MCF 10A (cell line): ENCODE results near the gene ZMYM4. TPM values are rescaled to one million over a fixed set of nuclear protein-coding genes. Genes with fewer than 3 reads are reported as not detected.
A peak's percentile ranks its signal among the peaks of the same experiment; 100 is the strongest.

ENCODE experiments used
- BruUV-seq: library from RNA; stranded (reverse); fragments of 400-500 nt; replicated peaks from 2 replicates; lab custom pipeline; 2021; lab: Mats Ljungman, UMichigan
- CTCF ChIA-PET: fragments of 300-600 bp; sonication (Branson Sonifier 250); formaldehyde crosslinking; extraction: SDS; loops from one replicate; lab custom pipeline; 2021; ENCODE audit warnings: antibody characterized with exemption, inconsistent platforms; lab: Yijun Ruan, JAX
- POLR2A ChIA-PET: fragments of 300-600, 350-650 bp; sonication (Branson Sonifier 250); formaldehyde crosslinking; extraction: SDS; loops from one replicate; lab custom pipeline; 2020; ENCODE audit warnings: antibody characterized with exemption, inconsistent platforms; lab: Yijun Ruan, JAX
- DNase-seq: peaks from one replicate; pipeline ENCODE4 v3.0.0-alpha.2; 2018; ENCODE audit not compliant: unreplicated experiment
- H3K27ac Mint-ChIP-seq: one replicate; pipeline ENCODE4 v1.8.0; 2022; ENCODE audit warnings: mild to moderate bottlenecking, low read depth, mixed read lengths; ENCODE audit not compliant: unreplicated experiment
- H3K27me3 Mint-ChIP-seq: one replicate; pipeline ENCODE4 v1.8.0; 2022; ENCODE audit warnings: mixed read lengths; ENCODE audit not compliant: insufficient read depth, unreplicated experiment
- H3K36me3 Mint-ChIP-seq: one replicate; pipeline ENCODE4 v1.8.0; 2022; ENCODE audit warnings: mild to moderate bottlenecking, moderate library complexity, mixed read lengths; ENCODE audit not compliant: insufficient read depth, unreplicated experiment
- H3K4me1 Mint-ChIP-seq: one replicate; pipeline ENCODE4 v1.8.0; 2022; ENCODE audit warnings: mixed read lengths; ENCODE audit not compliant: insufficient read depth, unreplicated experiment
- H3K4me3 Mint-ChIP-seq: one replicate; pipeline ENCODE4 v1.8.0; 2022; ENCODE audit warnings: mild to moderate bottlenecking, moderate library complexity, mixed read lengths; ENCODE audit not compliant: unreplicated experiment
- H3K9me3 Mint-ChIP-seq: one replicate; pipeline ENCODE4 v1.8.0; 2022; ENCODE audit warnings: mixed read lengths; ENCODE audit not compliant: unreplicated experiment
- CTCF ChIP-seq: fragments of 200-600 bp; IDR thresholded peaks from one replicate; pipeline ENCODE4 v1.8.0; 2022; ENCODE audit warnings: antibody characterized with exemption, mild to moderate bottlenecking; ENCODE audit not compliant: unreplicated experiment
- intact Hi-C: fragments of 100-400 bp; cut with micrococcal nuclease; formaldehyde crosslinking; loops from 2 replicates; pipeline ENCODE4 v1.14.1; 2022
- total RNA-seq: library from RNA; stranded (reverse); gene quantifications from 2 replicates; pipeline ENCODE4 v1.2.3, GENCODE V29; 2022

The ZMYM4 gene
- total RNA-seq, 1 experiment from 2014 or later, result 62.0 TPM

- ChIA-PET POLR2A (no interaction called here), CTCF (interaction anchor here (0.7 kb wide), 1 partner anchor 22 kb away, joined by 3 read pairs; no protein-coding TSS in a partner anchor)
- H3K27ac Mint-ChIP-seq, result no peak overlapping the region
- H3K4me3 Mint-ChIP-seq, result no peak overlapping the region
- no TSS peak for BruUV-seq
- no peak for DNase-seq
- intact Hi-C loops, result no loop called here
- H3K4me1 Mint-ChIP-seq, result peaks cover 11% of the 10 kb centered on the region
- TF ChIP-seq CTCF, result no peak
- no peaks in the 10 kb centered on the region for H3K27me3 Mint-ChIP-seq
- peaks cover 49% of the 10 kb centered on the region for H3K36me3 Mint-ChIP-seq
- no peaks in the 10 kb centered on the region for H3K9me3 Mint-ChIP-seq
These were observed 113.6 kb downstream of the ZMYM4 start for GRCh38 chr1:35382107-35382506.

GRCh38 chr1:35386290-35386689, 117.8 kb downstream of the ZMYM4 start:
- Mint-ChIP-seq H3K9me3 (no peaks in the 10 kb centered on the region), H3K4me1 (no peaks in the 10 kb centered on the region)

GRCh38 chr1:35386959-35387358, 118.5 kb downstream of the ZMYM4 start:
- no peak for DNase-seq
- ChIA-PET CTCF (no interaction called here), POLR2A (no interaction called here)
- Mint-ChIP-seq H3K27ac (no peak overlapping the region), H3K9me3 (no peaks in the 10 kb centered on the region), H3K27me3 (no peaks in the 10 kb centered on the region), H3K4me3 (no peak overlapping the region), H3K36me3 (peaks cover 72% of the 10 kb centered on the region), H3K4me1 (no peaks in the 10 kb centered on the region)
- intact Hi-C loops, result no loop called here
- BruUV-seq, result no TSS peak
- TF ChIP-seq CTCF, result no peak

More at GRCh38 chr1:35386290-35386689, 117.8 kb downstream of the ZMYM4 start:
- intact Hi-C loops, result no loop called here
- ChIA-PET CTCF (no interaction called here), POLR2A (no interaction called here)
- DNase-seq, result no peak
- no TSS peak for BruUV-seq
- Mint-ChIP-seq H3K27ac (peak overlapping the region; percentile 18), H3K36me3 (peaks cover 73% of the 10 kb centered on the region), H3K4me3 (no peak overlapping the region), H3K27me3 (no peaks in the 10 kb centered on the region)
- TF ChIP-seq CTCF, result no peak

- DNase-seq, result no peak
- POLR2A ChIA-PET, result interaction anchor here (1.0 kb wide), 1 partner anchor 12 kb away, joined by 3 read pairs; no protein-coding TSS in a partner anchor
- H3K36me3 Mint-ChIP-seq, result peaks cover 86% of the 10 kb centered on the region
- H3K27me3 Mint-ChIP-seq, result no peaks in the 10 kb centered on the region
- no peaks in the 10 kb centered on the region for H3K9me3 Mint-ChIP-seq
- no peak overlapping the region for H3K27ac Mint-ChIP-seq
- no peaks in the 10 kb centered on the region for H3K4me1 Mint-ChIP-seq
- intact Hi-C loops, result loop anchor here (10.0 kb wide), 1 partner anchor 196 kb away; the partner anchor contains the start of gene SFPQ
- no peak overlapping the region for H3K4me3 Mint-ChIP-seq
- TF ChIP-seq CTCF, result no peak
- CTCF ChIA-PET, result interaction anchor here (0.7 to 1.2 kb wide), 2 partner anchors 165 to 171 kb away, joined by 3 read pairs; no protein-coding TSS in a partner anchor
- BruUV-seq, result no TSS peak
These were observed 122.3 kb downstream of the ZMYM4 start for GRCh38 chr1:35390600-35391494.
